HEK293 (cell line): Measurements from ENCODE around the gene MAP1LC3B2.

Experiments used
- CTCF ChIP-seq: fragments of 450-650 bp; formaldehyde crosslinking; IDR thresholded peaks from 2 replicates; pipeline ENCODE4 v1.5.1; 2016; ENCODE audit warnings: missing biosample characterization, missing genetic modification characterization
- MEIS1 ChIP-seq: sonication (generic); formaldehyde crosslinking; IDR thresholded peaks from 2 replicates; pipeline ENCODE4 v1.8.1; 2022; ENCODE audit warnings: missing genetic modification reagents, mild to moderate bottlenecking, borderline replicate concordance
- ZNF561 ChIP-seq: fragments of 450-650 bp; IDR thresholded peaks from 2 replicates; pipeline ENCODE4 v1.5.1; 2018; ENCODE audit warnings: missing biosample characterization, missing genetic modification characterization, borderline replicate concordance
- ZSCAN5A ChIP-seq: fragments of 450-650 bp; formaldehyde crosslinking; IDR thresholded peaks from 2 replicates; pipeline ENCODE4 v1.5.1; 2016; ENCODE audit warnings: missing biosample characterization, missing genetic modification characterization

GRCh38 chr12:116595186-116595585 is 36.0 kb downstream of the MAP1LC3B2 start:
- no peak for TF ChIP-seq MEIS1 (CRISPR knock-in tag)
- TF ChIP-seq CTCF (tag by site-specific recombination): no peak
- no peak for TF ChIP-seq ZNF561 (tag by site-specific recombination)
- TF ChIP-seq ZSCAN5A: no peak
